HG02588 (cell line): Measurements from ENCODE around the gene RBM24.

ENCODE experiments used
- ATAC-seq: cut with Tn5 transposase; IDR thresholded peaks from one replicate; pipeline ENCODE4 v1.9.1; 2021; ENCODE audit warnings: mild to moderate bottlenecking, moderate library complexity; ENCODE audit not compliant: unreplicated experiment

RBM24 gene

DNA sequence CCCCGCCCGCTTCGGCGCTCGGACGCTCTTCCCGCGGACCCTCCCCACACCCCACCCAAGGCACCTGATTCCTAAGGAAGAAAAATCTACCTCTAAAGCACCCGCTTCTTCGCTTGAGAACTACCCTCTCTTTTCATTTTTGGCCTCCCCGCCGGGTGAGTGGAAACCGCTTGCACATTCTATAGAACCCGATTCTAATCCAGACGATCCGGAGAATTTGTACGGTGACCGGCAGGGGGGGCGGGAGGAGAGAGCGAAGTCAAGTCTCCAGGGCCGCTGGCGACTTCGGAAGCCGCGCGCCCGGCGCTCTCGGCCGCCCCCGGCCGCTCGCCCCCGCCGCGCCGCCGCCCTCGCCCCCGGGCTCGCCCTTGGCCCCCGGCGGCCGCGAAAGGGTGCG lies at the start of gene RBM24:
Gene RBM24, plus strand, starts transcription at position 262 of the 397 bp plus-strand sequence. CDS start 221 bp downstream, outside the sequence.
- no peak for ATAC-seq

DNA sequence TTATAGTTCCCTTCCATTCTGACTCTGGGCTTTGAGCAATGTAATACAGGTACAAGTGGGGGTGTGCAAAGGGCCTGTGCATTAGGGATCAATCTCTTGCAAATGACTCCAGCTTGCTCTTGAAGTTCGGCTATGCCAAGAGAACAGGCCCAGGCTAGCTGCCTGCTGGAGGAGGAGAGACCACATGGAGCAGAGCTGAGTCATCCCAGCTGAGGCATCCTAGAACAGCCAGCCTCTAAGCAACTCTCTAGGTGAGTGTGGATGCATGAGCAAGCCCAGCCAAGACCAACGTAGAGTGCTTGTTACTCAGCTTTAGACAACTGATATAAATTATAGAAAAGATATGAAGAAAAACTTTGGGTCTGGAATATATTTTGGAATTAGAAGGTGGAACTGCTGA lies 47.6 kb upstream of the RBM24 start:
- ATAC-seq, result no peak

DNA sequence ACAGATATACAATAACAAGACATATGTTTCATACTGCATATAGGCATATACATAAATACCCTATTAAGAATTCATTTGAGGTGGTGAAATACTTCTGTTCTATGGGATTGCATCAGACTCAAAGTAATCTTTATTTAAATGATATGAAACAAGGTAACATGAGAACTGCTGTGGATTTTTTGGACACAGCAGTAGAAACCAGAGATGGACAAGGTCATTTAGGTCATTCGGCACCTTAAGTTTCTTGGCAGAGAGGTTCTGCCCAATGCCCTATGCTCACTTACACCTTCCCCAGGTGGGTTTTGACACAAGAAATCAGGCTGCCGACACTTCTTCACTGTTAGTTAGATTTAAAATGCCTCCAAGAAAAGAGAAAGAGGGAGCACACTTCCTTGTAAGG lies 43.9 kb upstream of the RBM24 start:
- no peak for ATAC-seq

DNA sequence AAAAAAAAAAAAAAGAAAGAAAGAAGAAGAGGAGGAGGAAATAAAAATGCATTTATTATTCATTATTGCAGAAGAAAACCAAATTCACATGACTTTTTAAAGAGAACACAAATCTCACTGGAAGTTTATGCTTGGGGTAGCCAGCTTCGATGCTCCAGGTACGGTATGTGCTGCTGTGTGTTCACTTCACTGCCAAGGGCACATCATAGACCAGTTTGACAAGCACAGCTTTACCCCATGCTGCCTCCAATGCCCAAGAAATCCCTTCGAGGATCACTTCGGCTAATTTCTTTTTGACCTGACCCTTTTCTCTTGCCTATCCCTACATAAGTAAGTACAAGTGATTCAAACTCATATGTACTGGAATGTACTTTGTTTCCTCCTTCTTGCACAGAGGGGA lies 41.9 kb upstream of the RBM24 start:
- no peak for ATAC-seq

DNA sequence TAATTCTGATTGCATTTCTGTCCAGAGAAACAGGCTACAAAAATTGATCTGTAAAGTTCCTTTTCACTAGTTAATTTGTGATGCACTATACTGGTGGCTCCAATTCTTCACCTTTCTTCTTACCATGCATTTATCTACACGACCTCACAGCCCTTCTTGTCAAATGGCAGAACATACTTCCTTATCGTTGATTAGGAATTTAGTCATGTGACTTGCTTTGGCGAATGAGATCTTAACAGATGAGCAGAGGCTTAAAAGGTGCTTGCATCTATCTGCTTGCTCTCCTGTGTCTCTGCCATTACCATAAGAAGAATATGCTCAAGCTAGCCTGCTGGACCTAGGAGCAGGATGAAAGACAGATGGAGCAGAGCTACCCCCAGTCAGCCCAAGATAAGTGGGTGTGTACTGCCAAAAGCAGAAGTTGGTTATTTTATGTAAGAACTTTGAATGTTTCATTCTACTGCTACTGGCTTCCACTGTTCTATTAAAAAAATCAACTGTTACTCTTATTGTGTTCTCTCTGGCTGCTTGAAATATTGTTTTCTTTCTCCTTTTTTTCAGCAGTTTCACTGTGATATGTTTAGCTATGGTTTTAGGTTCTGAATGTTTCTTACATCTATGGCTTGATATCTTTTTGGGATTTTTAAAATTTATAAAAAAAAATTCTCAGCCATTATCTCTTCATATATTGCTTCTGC lies 40.2 kb upstream of the RBM24 start:
- no peak for ATAC-seq

DNA sequence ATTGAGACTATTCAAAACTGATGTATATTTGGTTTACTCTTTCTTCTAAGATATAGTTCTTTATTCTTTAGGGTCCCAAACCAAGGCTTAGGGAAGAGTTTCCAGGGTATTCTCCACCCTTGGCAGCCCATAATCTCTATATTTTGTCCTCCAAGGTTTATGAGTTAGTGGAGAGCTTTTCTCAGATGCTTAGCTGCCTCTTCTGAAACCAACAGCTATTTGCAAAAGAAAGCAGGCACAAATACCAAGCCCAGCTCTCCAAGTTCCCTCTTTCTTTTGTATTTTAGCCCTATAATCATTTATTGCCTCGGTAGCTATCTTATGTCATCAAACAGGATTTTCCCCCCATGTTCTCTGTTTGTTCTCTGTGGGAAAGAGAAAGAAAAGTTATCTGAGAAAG lies 39.1 kb upstream of the RBM24 start:
- no peak for ATAC-seq

DNA sequence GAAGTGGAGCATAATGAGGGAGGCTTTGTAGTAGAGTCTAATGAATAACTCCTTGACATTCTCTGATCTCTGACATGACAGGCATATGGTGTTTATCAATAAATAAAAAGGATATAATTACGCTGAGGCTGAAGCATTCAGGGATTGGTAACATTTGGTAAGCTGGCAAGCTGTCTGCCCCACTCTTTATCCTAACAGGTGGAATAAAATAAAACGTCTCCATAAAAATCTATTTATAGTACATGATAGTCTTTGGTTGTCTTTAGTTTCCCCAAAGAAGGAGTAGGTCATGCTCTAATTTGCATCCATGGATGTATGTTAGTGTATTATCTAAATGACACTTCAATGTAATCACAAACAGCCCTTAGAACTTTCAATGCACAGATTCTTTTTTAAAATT lies 30.9 kb upstream of the RBM24 start:
- ATAC-seq, result no peak

DNA sequence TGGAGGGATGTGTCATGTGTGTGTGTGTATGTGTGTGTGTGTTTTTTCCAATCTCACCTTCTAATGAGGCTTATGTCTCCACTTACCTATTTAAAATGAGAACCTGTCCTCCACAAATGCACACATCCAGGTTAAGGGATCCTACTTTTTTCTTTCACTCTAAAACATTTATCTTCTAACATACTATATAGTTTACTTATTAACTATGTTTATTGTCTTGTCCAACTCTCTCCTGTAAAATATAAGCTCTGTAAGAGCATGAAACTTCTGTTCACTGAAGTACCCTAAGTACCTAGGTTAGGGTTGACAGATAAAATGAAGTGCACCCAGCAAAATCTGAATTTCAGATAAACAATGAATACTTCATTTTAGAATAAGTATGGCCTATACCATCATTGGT lies 29.2 kb upstream of the RBM24 start:
- ATAC-seq, result no peak

DNA sequence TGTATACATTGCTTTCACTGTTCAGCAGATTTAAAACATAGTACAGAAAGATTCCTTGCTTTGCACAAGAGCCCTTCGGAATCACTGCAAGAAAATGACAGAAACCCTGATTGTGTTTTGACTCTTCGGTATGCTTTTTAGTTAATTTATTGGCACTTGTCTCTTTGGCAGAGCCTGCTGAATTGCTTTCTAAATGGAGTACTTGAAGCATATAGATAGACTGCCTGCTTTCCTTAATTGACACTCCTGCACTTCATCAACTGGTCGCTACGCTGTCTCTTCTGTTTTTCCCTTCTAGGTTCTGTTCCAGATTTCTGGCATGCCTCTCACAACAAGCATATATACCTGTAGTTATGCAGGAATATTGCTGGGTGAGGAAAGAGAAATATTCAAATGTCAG lies 22.4 kb upstream of the RBM24 start:
- no peak for ATAC-seq

DNA sequence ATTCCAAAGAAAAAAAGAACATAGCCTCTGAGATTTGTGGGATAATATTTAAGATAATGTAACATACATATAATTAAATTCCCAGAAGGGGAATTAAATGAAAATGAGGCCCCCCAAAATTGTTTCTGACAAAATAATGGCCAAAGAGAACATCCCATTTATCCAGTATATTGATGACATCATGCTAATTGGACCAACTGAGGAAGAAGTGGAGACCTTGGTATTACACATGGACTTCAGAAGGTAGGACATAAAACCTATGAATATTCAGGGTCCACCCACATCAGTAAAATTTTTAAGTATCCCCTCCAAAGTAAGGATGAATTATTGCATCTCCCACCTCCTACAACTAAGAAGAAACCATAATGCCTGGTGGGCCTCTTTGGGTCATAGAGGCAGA lies 15.6 kb upstream of the RBM24 start:
- no peak for ATAC-seq

DNA sequence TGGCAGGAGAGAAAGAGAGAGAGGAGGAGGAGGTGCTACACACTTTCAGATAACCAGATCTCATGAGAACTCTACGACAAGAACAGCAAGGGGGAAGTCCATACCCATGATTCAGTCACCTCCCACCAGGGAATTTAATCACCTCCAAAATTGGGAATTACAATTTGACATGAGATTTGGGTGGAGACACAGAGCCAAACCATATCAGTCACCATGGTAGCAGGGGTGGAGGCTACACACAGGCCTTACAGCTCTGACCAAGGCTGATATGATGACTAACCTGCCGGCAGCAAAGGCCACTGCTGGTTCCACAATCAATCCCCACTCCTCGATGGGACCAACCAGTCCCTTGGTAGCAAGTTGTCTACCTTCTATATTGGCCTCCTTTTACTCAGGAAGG lies 13.6 kb upstream of the RBM24 start:
- no peak for ATAC-seq

DNA sequence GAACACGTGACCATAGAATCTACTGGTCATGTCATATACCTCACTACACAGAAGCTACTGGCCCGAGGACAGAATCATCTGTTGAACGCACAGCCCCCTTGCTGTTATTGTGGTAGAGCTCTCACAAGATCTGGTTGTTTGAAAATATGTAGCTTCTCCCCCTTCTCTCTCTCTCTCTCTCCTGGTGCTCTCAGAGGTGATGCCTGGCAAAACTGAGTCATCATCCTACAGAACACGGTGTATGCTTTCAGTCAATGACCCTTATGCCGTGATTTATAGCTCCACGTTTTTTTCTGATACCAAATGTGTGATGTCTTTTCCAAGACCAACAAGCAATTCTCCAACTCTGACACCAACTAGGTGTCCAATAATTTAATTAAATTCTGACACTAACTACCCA lies 13.0 kb upstream of the RBM24 start:
- no peak for ATAC-seq

DNA sequence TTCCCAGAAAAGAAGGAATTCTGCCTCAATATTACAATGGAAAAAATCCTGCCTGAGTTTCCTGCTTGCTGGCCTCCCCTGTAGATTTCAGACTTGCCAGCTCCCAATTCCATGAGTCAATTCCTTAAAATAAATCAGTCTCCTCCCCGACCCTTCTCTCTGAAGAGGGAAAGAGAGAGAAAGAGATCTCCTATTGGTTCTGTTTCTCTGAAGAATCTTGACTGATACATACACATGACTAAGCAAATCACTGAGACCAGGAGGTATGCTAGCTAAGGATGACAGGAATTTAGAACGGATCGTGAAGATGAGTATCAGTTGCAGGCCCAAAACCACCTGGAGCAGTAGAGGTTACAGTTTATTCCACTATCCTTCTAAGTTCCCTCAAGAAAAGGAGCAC lies 11.3 kb upstream of the RBM24 start:
- ATAC-seq, result no peak

DNA sequence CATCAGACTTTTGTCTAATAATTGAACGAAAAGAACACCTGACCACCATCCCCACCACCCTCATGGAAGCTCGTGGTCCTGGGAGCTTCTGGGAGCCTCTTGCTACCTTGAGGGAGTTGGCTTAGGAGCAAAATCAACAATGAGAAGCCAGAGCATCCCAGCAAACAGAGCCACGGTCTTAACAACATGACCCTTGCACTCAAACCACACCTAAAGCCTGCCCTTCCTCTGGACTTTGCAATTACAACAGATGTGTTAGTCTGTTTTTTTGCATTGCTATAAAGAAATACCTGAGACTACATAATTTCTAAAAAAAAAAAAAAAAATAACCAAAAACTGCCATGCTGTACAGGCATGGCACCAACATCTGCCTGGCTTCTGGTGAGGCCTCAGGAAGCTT lies 9.5 kb upstream of the RBM24 start:
- ATAC-seq, result no peak

DNA sequence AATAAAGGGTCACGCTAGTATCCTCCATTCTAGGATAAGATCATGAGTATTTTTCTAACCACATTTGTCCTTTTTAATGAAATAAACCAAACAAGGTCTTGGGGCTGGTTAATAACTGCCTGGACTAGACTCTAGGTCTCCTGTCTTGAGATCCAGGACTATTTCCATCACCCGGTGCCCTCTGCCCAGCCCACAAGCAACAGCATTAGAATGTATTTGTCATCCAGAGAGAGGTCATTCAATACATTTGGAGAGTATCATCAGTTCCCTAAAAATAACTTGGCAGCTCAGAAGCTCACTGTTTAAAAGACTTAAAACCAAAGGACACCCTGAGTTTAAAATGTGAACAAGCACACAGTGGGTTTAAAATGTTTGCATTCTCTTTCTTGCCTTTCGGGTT lies 4.4 kb upstream of the RBM24 start:
- no peak for ATAC-seq

DNA sequence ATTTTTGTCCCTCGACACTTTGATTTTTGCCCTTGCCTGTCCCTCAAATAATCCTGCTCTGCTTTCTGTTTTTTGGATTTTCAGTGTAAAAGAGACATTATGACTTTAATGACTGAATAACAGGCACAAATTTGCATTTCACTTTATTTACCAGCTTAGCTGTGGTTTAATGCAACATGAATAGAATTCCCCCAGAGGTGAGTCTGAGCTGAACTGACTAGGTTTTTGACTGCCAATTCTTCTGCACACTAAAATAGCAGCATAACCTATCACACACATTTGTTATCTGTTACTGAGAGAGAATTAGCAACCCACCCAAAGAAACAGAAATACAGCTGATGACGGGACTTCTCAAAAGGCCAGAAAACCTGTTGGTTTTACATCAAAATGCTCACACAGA lies 3.9 kb upstream of the RBM24 start:
- ATAC-seq, result no peak

DNA sequence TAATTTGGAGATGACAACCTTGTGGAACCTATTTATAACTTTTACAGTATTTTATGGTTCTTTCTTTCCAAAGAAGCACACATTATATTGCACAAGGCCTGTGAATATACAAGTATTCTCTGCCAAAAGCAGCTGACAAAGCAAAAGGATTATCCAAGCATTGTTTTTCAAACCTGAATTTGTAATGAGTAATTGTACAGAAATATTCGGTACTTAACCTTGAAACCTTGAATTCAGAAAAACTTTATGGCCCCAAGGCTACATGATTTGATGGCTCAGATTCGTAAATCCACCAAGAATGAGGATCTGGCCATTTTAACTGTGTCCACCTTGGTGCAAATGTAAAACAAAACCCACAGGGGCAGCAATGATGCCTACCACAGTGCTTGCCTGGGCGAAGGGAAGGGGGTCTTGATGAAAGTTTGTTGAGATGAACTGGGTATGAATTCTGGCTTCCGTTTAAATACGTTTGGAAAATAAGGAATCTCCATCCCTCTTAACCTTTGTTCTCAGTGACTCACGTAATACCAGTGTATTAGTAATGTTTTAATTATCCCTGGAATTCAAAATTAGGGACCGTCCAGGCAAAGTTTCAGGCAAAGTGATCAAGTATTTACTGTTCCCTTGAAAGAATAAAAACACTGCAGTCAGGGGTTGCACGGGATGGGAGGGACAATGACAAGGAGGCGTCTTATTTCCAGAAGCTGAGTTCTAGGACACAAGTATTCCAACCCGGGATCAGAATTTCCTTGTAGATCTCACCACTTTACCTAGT lies 2.7 kb upstream of the RBM24 start:
- ATAC-seq, result no peak

DNA sequence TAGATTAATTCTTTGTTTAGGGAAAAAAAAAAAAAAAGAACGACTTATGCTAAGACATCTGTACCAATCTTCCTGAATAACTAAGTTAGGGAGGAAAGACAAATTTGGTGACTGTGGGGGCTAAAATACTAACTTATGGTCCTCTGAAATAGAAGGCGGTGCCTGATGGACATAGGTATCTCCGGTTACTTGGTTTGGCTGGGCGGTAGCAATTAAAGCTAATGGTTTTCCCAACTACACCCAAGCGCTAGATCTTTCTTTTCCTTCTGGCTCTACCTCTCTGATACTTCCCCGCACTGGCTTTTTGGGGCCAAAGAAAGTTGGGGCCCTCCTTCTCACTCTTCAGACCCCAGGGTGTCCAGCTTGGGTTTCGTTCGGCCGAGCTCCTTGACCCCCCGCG lies 1.0 kb upstream of the RBM24 start:
- no peak for ATAC-seq

DNA sequence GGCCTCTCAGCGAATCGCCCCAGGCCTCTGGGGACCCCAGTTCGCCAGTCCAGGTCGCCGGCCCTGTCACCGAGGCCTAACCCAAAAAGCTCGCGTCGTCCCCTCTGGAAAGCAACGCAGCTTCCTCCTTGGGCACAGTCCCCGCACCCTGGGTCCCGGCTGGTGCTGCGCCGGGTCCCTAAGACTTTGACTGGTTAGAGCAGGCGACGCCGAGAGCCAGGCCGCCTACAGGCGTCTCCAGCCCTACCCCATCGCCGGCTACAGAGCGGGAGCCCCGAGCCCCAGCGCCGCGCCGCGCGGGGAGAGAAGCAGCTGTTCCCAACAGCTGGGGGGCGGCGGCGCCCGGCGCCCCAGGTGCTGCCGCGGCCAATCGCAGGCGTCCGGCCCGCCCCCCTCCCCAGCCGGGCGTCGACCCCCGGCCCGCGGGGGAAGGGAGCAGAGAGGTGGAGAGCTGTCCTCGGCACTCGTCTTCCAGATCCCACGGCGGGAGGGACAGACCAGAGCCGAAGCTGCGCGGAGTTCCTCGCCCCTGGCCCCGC lies 540 bp upstream of the RBM24 start:
- ATAC-seq, result no peak

DNA sequence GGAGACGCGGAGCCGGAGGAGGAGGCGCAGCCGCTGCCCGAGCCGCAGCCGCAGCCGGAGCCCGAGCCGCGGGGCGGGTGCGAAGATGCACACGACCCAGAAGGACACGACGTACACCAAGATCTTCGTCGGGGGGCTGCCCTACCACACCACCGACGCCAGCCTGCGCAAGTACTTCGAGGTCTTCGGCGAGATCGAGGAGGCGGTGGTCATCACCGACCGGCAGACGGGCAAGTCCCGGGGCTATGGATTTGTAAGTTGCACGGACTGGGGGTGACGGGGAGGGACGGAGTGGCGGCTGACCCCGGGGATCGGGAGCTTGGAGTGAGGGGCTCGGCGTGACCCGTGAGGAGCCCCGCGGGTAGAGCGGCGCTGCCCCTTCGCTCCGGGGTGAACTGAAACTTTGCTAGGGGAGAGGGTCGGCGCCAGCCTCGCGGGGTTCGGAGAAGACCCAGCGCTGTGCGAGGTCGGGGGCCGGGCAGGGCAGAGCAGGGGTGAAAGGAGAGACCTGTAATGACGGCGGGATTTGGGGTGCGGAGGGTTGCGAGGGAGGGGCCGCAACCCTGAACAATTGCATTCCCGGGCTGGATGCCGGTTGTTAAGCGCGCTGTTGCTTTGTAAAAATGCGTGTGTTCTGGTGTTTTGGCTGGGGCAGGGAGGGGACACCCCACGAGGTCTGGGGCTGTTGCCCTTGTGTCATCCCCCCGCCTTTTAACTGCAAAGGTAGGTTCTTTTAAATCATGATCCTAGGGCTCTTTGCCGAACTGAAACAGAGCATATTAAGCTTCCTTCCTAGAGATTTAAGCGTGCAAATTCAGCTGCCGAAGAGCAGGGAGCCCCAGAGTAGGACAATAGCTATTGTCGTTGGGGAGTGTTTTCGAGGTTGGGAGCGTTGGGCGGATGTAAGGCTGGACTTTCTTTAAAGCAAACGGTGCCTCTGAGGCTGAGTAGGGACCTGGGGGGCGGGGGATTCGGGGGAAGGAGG lies 628 bp downstream of the RBM24 start:
- no peak for ATAC-seq

DNA sequence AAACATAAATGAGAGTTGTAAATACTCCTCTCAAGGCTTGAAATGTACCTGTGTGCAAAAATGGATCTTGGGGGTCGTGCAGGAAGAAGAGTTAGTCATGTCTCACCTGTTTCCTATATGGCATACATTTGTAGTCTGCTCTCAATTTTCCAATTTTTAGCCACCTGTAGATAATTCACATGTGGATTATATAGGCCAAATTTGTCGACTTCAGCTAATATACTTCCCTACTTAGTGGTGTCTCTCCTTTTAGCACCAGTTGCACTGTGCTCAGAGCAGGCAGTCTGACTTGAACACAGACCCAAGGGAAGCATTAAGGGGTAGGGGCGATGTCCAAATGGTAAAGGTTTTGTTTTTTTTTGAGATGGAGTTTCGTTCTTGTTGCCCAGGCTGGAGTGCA lies 1.9 kb downstream of the RBM24 start:
- no peak for ATAC-seq
